H9 (cell line): ENCODE results near the gene OR2H1. TPM values are rescaled to one million over a fixed set of nuclear protein-coding genes. Genes with fewer than 3 reads are reported as not detected.

Experiments used
- DNase-seq: peaks from one replicate; pipeline ENCODE4 v3.0.0-alpha.2; 2017
- H2AFZ ChIP-seq: one replicate; pipeline ENCODE4 v1.6.1; 2013; ENCODE audit warnings: mild to moderate bottlenecking, low read length, control low read depth, moderate library complexity
- H2AK5ac ChIP-seq: 2 replicates; pipeline ENCODE4 v1.6.1; 2013; ENCODE audit warnings: low read length, control low read depth, mixed read lengths; ENCODE audit not compliant: insufficient read length
- H2BK120ac ChIP-seq: one replicate; pipeline ENCODE4 v1.6.1; 2013; ENCODE audit warnings: low read depth, mild to moderate bottlenecking, low read length, control low read depth, inconsistent platforms; ENCODE audit not compliant: poor library complexity, severe bottlenecking
- H2BK12ac ChIP-seq: 2 replicates; pipeline ENCODE4 v1.6.1; 2013; ENCODE audit warnings: low read length, control low read depth, mixed read lengths, low read depth; ENCODE audit not compliant: insufficient read length
- H2BK15ac ChIP-seq: 2 replicates; pipeline ENCODE4 v1.6.1; 2013; ENCODE audit warnings: low read depth, low read length, control low read depth
- H2BK20ac ChIP-seq: one replicate; pipeline ENCODE4 v1.6.1; 2013; ENCODE audit warnings: low read depth, mild to moderate bottlenecking, low read length, control low read depth, inconsistent platforms; ENCODE audit not compliant: poor library complexity, severe bottlenecking
- H2BK5ac ChIP-seq: 2 replicates; pipeline ENCODE4 v1.6.1; 2013; ENCODE audit warnings: low read length, control low read depth, mixed read lengths; ENCODE audit not compliant: insufficient read length
- H3K14ac ChIP-seq: 2 replicates; pipeline ENCODE4 v1.6.1; 2013; ENCODE audit warnings: low read length, control low read depth; ENCODE audit not compliant: insufficient read depth
- H3K18ac ChIP-seq: 2 replicates; pipeline ENCODE4 v1.6.1; 2013; ENCODE audit warnings: low read depth, mild to moderate bottlenecking, mixed read lengths, low read length, control low read depth; ENCODE audit not compliant: insufficient read length
- H3K23ac ChIP-seq: 2 replicates; pipeline ENCODE4 v1.6.1; 2013; ENCODE audit warnings: low read length, control low read depth, mixed read lengths, low read depth; ENCODE audit not compliant: insufficient read length
- H3K23me2 ChIP-seq: 2 replicates; pipeline ENCODE4 v1.6.1; 2013; ENCODE audit warnings: low read depth, mild to moderate bottlenecking, mixed read lengths, low read length, control low read depth; ENCODE audit not compliant: insufficient read length, poor library complexity, severe bottlenecking
- H3K27ac ChIP-seq: 2 replicates; pipeline ENCODE4 v1.5.1; 2013; ENCODE audit warnings: low read length, control low read depth, mixed read lengths, low read depth; ENCODE audit not compliant: insufficient read length
- H3K27me3 ChIP-seq: 2 replicates; pipeline ENCODE4 v1.6.1; 2013; ENCODE audit warnings: low read length, control low read depth, inconsistent platforms; ENCODE audit not compliant: insufficient read depth
- H3K4ac ChIP-seq: 2 replicates; pipeline ENCODE4 v1.6.1; 2013; ENCODE audit warnings: low read depth, mild to moderate bottlenecking, control low read depth, inconsistent platforms, low read length, moderate library complexity
- H3K4me1 ChIP-seq: 2 replicates; pipeline ENCODE4 v1.6.1; 2013; ENCODE audit warnings: low read length, control low read depth, inconsistent platforms; ENCODE audit not compliant: insufficient read depth
- H3K4me2 ChIP-seq: 2 replicates; pipeline ENCODE4 v1.6.1; 2013; ENCODE audit warnings: low read length, control low read depth, mixed read lengths; ENCODE audit not compliant: insufficient read length, insufficient read depth
- H3K56ac ChIP-seq: 2 replicates; pipeline ENCODE4 v1.6.1; 2013; ENCODE audit warnings: low read depth, mild to moderate bottlenecking, mixed read lengths, low read length, control low read depth; ENCODE audit not compliant: insufficient read length
- H3K79me1 ChIP-seq: 2 replicates; pipeline ENCODE4 v1.6.1; 2013; ENCODE audit warnings: low read depth, mild to moderate bottlenecking, moderate library complexity, low read length, control low read depth, inconsistent platforms; ENCODE audit not compliant: insufficient read depth, poor library complexity, severe bottlenecking
- H3K79me2 ChIP-seq: 2 replicates; pipeline ENCODE4 v1.6.1; 2013; ENCODE audit warnings: low read length, control low read depth, inconsistent platforms; ENCODE audit not compliant: insufficient read depth
- H3K9ac ChIP-seq: 2 replicates; pipeline ENCODE4 v1.6.1; 2013; ENCODE audit warnings: low read length, control low read depth, mixed read lengths; ENCODE audit not compliant: insufficient read length; ENCODE audit errors: extremely low read depth
- H3K9me3 ChIP-seq: one replicate; pipeline ENCODE4 v1.6.1; 2013; ENCODE audit warnings: low read depth, low read length, inconsistent platforms; ENCODE audit not compliant: control insufficient read depth
- H3T11ph ChIP-seq: one replicate; pipeline ENCODE4 v1.6.1; 2013; ENCODE audit warnings: mild to moderate bottlenecking, low read length, control low read depth, inconsistent platforms
- H4K20me1 ChIP-seq: one replicate; pipeline ENCODE4 v1.6.1; 2013; ENCODE audit not compliant: control insufficient read depth, insufficient read length, insufficient read depth
- H4K5ac ChIP-seq: 2 replicates; pipeline ENCODE4 v1.6.1; 2013; ENCODE audit warnings: low read depth, mild to moderate bottlenecking, mixed read lengths, low read length, control low read depth; ENCODE audit not compliant: insufficient read length
- H4K8ac ChIP-seq: replicated peaks from 2 replicates; pipeline ENCODE4 v1.6.1; 2013; ENCODE audit warnings: low read length, control low read depth, mixed read lengths, low read depth; ENCODE audit not compliant: insufficient read length
- H4K91ac ChIP-seq: 2 replicates; pipeline ENCODE4 v1.6.1; 2013; ENCODE audit warnings: low read depth, mild to moderate bottlenecking, moderate library complexity, mixed read lengths, low read length, control low read depth; ENCODE audit not compliant: insufficient read length
- H3K27ac Mint-ChIP-seq, 3 experiments: 2 replicates in 2 of 3; 3 replicates in 1 of 3; pipeline ENCODE4 v1.8.0; 2020 to 2021; ENCODE audit warnings: mixed read lengths in 3 of 3, mild to moderate bottlenecking in 1 of 3, moderate library complexity in 1 of 3
- H3K27me3 Mint-ChIP-seq: 2 replicates; pipeline ENCODE4 v1.8.0; 2021; ENCODE audit warnings: low read depth, mild to moderate bottlenecking, moderate library complexity, mixed read lengths
- H3K36me3 Mint-ChIP-seq, 3 experiments: 2 replicates in 2 of 3; 3 replicates in 1 of 3; pipeline ENCODE4 v1.8.0; 2020 to 2021; ENCODE audit warnings: low read depth in 3 of 3, mixed read lengths in 3 of 3; ENCODE audit not compliant: insufficient read depth in 1 of 3
- H3K4me1 Mint-ChIP-seq, 2 experiments: 2 replicates each; pipeline ENCODE4 v1.8.0; 2020; ENCODE audit warnings: mixed read lengths in 2 of 2
- H3K4me3 Mint-ChIP-seq, 2 experiments: 2 replicates in 1 of 2; 3 replicates in 1 of 2; pipeline ENCODE4 v1.8.0; 2020 to 2021; ENCODE audit warnings: mild to moderate bottlenecking in 2 of 2, mixed read lengths in 2 of 2, moderate library complexity in 1 of 2
- H3K9me3 Mint-ChIP-seq, 2 experiments: 2 replicates in 1 of 2; 3 replicates in 1 of 2; pipeline ENCODE4 v1.8.0; 2020; ENCODE audit warnings: mild to moderate bottlenecking in 2 of 2, mixed read lengths in 2 of 2, moderate library complexity in 1 of 2
- CTCF ChIP-seq: fragments of 200-600 bp; sonication (generic); conservative IDR thresholded peaks from 3 replicates; pipeline ENCODE4 v1.8.0; 2021; ENCODE audit warnings: antibody characterized with exemption, mild to moderate bottlenecking
- WGBS: extraction: QIAGEN DNeasy Blood & Tissue Kit; methylation state at CpG from one replicate; pipeline ENCODE4 v1.1.7; 2013; ENCODE audit warnings: missing lambda C conversion rate, low lambda C conversion rate, mixed read lengths; ENCODE audit not compliant: insufficient read length; ENCODE audit errors: extremely low coverage; 5-methylcytosine and 5-hydroxymethylcytosine counted together
- total RNA-seq: library from RNA; stranded (reverse); gene quantifications from 2 replicates; pipeline ENCODE4 v1.2.1, GENCODE V29; 2021

OR2H1 gene
- total RNA-seq, 1 experiment from 2014 or later: not detected

- peaks cover 3% of the 10 kb centered on the region in 2 experiments; a peak in 3 of 4 replicates for H3K4me1 Mint-ChIP-seq
Measured at GRCh38 chr6:29461021-29461814, 4.3 kb downstream of the OR2H1 start.

More at GRCh38 chr6:29461021-29461814, 4.3 kb downstream of the OR2H1 start:
- no peaks in the 10 kb centered on the region for H3K23me2 ChIP-seq
- no peak overlapping the region for H3K4me2 ChIP-seq
- H3K14ac ChIP-seq: no peak overlapping the region
- H4K20me1 ChIP-seq: no peaks in the 10 kb centered on the region
- H4K91ac ChIP-seq: no peak overlapping the region
- H4K5ac ChIP-seq: no peak overlapping the region
- H2AFZ ChIP-seq: no peak overlapping the region
- no peaks in the 10 kb centered on the region for H3K9me3 ChIP-seq
- H2BK12ac ChIP-seq: no peak overlapping the region
- no peak for TF ChIP-seq CTCF
- H2BK5ac ChIP-seq: no peak overlapping the region
- H3K4me1 ChIP-seq: 0 out of 2 replicates have a peak, but pooled peaks cover 4% of the 10 kb centered on the region
- H2AK5ac ChIP-seq: no peak overlapping the region
- no peak overlapping the region for H3K4ac ChIP-seq
- no peaks in the 10 kb centered on the region for H3K27me3 ChIP-seq
- H3K27ac ChIP-seq: no peak overlapping the region
- Mint-ChIP-seq H3K36me3 (no peaks in the 10 kb centered on the region), H3K27me3 (no peaks in the 10 kb centered on the region; the same call in 1 of the 2 replicates), H3K9me3 (peaks cover 0 to 2% of the 10 kb centered on the region in 2 experiments; a peak in 3 of 5 replicates), H3K27ac (no peak overlapping the region), H3K4me3 (no peak overlapping the region)
- H3K9ac ChIP-seq: no peak overlapping the region
- H3K56ac ChIP-seq: no peak overlapping the region
- no peak overlapping the region for H3T11ph ChIP-seq
- no peak overlapping the region for H4K8ac ChIP-seq
- no peak for DNase-seq
- no peak overlapping the region for H2BK20ac ChIP-seq
- no peak overlapping the region for H2BK120ac ChIP-seq
- no CpG with 5 or more reads among the region's 5 CpGs for WGBS
- H2BK15ac ChIP-seq: no peak overlapping the region
- no peak overlapping the region for H3K18ac ChIP-seq
- H3K79me1 ChIP-seq: no peaks in the 10 kb centered on the region
- H3K79me2 ChIP-seq: no peaks in the 10 kb centered on the region
- H3K23ac ChIP-seq: no peak overlapping the region
